ENCODE results near the gene ACER1.

Gene ACER1

DNA sequence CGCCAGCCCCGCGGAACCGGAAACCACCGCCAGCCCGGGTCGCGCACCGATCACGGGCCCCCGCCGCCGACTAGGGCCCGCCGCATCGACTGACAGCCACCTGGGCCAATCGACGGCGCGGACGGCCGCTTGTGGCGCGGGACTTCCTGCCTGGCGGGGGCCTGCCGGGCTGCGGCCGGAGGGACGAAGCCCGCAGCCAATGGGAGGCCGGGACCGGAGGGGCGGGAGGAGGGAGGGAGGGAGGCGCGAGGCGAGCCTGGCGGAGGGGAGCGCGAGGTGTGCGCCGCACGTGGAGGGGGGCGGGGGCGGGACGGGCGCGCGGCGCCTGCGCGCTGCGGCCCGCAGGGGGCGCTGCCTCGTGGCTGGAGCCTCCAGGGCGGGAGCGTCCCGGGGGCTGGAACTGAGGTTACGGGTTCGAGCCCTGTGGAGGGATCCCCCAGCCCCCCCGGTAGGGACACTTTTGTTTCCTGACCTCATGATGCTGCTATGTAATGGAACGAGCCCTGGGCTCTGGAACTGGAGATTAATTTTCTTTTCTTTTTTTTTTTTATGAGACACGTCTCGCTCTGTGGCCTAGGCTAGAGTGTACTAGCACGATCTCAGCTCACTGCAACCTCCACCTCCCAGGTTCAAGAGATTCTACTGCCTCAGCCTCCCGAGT, 53.4 kb downstream of the ACER1 start, which contains the start of gene MLLT1:
Gene MLLT1 (minus strand): TSS at position 45 of the 661 bp plus-strand sequence. CDS start 191 bp downstream, outside the sequence.
- Histone ChIP-seq H3K27me3 (ENCODE audit: control insufficient read depth, insufficient read depth, low read length) (no peaks in the 10 kb centered on the region), H3K36me3 (ENCODE audit: insufficient read depth, low read length) (peaks cover 15% of the 10 kb centered on the region), H3K9me3 (replicated peaks; ENCODE audit: low read length) (no peaks in the 10 kb centered on the region), H3K9ac (ENCODE audit: low read depth, low read length) (peak within 1 kb of the TSS; percentile 95), H3K4me3 (ENCODE audit: low read length) (peak within 1 kb of the TSS; percentile 94), H3K4me1 (ENCODE audit: control insufficient read depth, insufficient read depth, low read length) (peaks cover 39% of the 10 kb centered on the region), H3K4me2 (ENCODE audit: low read length) (peak within 1 kb of the TSS; percentile 100)

- H3K9ac ChIP-seq (ENCODE audit: low read depth, low read length) = peak overlapping the region; percentile 95
- H3K4me3 ChIP-seq (ENCODE audit: low read length) = peak overlapping the region; percentile 94
- peaks cover 44% of the 10 kb centered on the region for H3K4me1 ChIP-seq (ENCODE audit: control insufficient read depth, insufficient read depth, low read length)
- no peaks in the 10 kb centered on the region for H3K27me3 ChIP-seq (ENCODE audit: control insufficient read depth, insufficient read depth, low read length)
- H3K4me2 ChIP-seq (ENCODE audit: low read length) = peak overlapping the region; percentile 100
- no peaks in the 10 kb centered on the region for H3K9me3 ChIP-seq (replicated peaks; ENCODE audit: low read length)
- peaks cover 15% of the 10 kb centered on the region for H3K36me3 ChIP-seq (ENCODE audit: insufficient read depth, low read length)
These were observed 53.8 kb downstream of the ACER1 start for GRCh38 chr19:6279620-6279930.

DNA sequence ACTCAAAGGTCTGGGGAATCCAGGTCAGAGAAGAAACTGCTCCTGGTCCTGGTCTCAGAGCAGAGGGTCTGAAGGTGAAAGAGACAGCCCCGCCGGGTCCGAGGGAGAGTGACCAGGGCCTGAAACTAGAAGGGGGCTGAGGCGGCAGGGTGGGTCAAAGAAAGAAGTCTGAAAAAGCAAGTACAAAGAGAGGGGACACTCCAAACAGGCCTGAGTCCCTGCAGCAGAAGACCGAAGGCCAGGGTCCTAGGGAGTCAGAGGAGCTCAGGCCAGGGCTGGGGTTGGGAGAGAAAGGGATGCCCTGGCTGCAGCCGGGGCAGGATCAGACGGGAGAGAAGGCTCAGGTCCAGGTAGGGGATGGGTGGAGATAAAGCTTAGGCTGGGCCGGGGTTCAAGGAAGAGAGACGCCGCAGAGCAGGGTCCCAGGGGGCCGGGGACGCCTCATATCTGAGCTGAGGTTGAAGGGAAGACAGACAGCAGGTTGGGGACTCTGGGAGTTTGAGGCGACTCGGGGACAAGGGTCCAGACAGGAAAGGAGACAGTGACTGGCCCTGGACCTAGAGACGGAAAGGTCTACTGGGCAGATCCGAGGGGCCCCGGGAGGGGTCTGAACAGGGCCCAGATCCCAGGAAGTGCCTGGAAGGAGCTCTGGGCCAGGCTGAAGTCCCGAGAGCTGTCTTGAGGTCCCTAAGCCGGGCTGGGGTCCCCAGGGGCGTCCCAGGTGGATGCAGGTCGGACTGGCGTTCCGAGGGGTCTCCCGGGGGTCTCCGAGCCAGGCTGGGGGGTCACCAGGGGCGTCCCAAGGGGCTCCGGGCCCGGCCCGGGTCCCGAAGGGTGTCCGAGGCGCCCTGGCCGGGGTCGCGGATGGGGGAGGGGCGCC, 54.4 kb downstream of the ACER1 start:
- peaks cover 50% of the 10 kb centered on the region for H3K4me1 ChIP-seq (ENCODE audit: control insufficient read depth, insufficient read depth, low read length)

GRCh38 chr19:6278051-6278450, 55.4 kb downstream of the ACER1 start:
- peaks cover 15% of the 10 kb centered on the region for H3K36me3 ChIP-seq (ENCODE audit: insufficient read depth, low read length)
- peak overlapping the region; percentile 94 for H3K4me3 ChIP-seq (ENCODE audit: low read length)
- H3K9ac ChIP-seq (ENCODE audit: low read depth, low read length) = peak overlapping the region; percentile 95
- peak overlapping the region; percentile 100 for H3K4me2 ChIP-seq (ENCODE audit: low read length)
- H3K4me1 ChIP-seq (ENCODE audit: control insufficient read depth, insufficient read depth, low read length) = peaks cover 58% of the 10 kb centered on the region
- H3K27me3 ChIP-seq (ENCODE audit: control insufficient read depth, insufficient read depth, low read length) = no peaks in the 10 kb centered on the region
- no peaks in the 10 kb centered on the region for H3K9me3 ChIP-seq (replicated peaks; ENCODE audit: low read length)

More for the DNA sequence above, 54.4 kb downstream of the ACER1 start:
- H3K9ac ChIP-seq (ENCODE audit: low read depth, low read length) = peak overlapping the region; percentile 95
- H3K9me3 ChIP-seq (replicated peaks; ENCODE audit: low read length) = no peaks in the 10 kb centered on the region
- H3K4me2 ChIP-seq (ENCODE audit: low read length) = peak overlapping the region; percentile 100
- peaks cover 15% of the 10 kb centered on the region for H3K36me3 ChIP-seq (ENCODE audit: insufficient read depth, low read length)
- H3K4me3 ChIP-seq (ENCODE audit: low read length) = peak overlapping the region; percentile 94
- no peaks in the 10 kb centered on the region for H3K27me3 ChIP-seq (ENCODE audit: control insufficient read depth, insufficient read depth, low read length)

DNA sequence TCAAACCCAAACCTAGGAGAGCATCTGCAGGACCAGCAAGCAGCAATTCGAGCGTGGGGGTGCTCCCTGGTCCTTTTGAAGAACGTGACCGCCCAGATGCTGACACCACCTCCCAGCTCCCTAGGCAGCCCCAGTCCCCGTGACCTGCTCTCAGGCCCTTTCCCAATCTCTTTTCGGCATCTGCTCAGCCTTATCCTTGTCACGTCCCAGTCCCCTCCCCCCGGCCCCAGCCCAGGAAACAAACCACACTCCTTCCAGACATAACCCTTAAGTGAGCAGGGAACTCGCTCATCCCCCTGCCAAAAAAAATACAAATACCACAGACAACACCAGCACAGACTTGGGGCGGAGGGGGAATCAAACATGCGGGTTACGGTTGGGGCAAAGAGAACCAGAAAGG, 57.0 kb downstream of the ACER1 start:
- Histone ChIP-seq H3K4me3 (ENCODE audit: low read length) (peak overlapping the region; percentile 94), H3K9ac (ENCODE audit: low read depth, low read length) (peak overlapping the region; percentile 46), H3K9me3 (replicated peaks; ENCODE audit: low read length) (no peaks in the 10 kb centered on the region), H3K27me3 (ENCODE audit: control insufficient read depth, insufficient read depth, low read length) (no peaks in the 10 kb centered on the region), H3K4me2 (ENCODE audit: low read length) (peak overlapping the region; percentile 100), H3K4me1 (ENCODE audit: control insufficient read depth, insufficient read depth, low read length) (peaks cover 74% of the 10 kb centered on the region), H3K36me3 (ENCODE audit: insufficient read depth, low read length) (peaks cover 15% of the 10 kb centered on the region)

DNA sequence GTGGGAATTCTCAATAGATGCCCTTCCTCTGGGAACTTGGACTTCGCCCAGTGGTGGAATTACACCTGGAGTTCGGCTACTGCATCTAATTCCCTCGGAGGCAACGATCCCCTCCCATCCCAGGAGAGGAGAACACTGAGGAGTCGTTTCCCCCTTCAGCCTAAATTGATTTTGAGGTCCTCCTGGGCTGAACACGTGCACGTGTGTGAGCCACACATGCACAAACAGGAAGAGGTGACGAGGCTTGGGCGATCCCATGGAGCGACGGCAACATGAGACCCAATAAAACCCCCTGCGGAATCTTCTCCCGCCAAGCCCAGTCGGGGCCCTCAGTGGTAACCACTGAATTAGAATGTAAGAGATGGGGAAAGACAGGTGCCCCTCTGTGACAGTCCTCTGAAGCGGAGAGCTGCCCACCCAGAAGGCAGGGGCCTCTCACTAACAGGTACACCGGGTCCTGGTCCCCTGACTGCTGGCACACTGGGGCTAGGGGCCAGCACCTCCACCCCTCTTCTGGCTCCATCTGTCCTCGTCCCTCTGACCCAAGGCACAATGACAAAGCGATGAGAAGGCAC, 58.2 kb downstream of the ACER1 start:
- peak overlapping the region; percentile 71 for H3K9ac ChIP-seq (ENCODE audit: low read depth, low read length)

DNA sequence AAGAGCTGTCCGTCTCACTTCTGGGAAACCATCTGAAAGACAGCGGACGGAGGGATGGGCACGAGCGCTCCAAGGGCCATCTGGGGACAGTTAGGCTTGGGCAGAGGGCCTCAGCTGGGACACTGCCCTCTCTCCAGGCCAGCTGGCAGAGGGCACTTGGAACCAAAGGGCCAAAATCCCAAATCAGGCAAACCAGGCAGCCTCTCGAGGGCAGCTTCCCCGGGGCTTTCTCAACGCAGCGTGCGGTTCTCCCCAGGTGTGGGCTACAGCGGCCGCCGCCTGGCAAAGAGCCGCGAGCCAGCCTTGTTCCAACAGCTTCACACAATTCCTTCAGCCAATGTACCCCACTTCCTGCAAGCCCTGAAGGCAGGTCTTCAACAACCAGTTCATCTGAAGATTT, 58.7 kb downstream of the ACER1 start:
- H3K27me3 ChIP-seq (ENCODE audit: control insufficient read depth, insufficient read depth, low read length) = no peaks in the 10 kb centered on the region
- H3K36me3 ChIP-seq (ENCODE audit: insufficient read depth, low read length) = peaks cover 24% of the 10 kb centered on the region
- H3K4me3 ChIP-seq (ENCODE audit: low read length) = peak overlapping the region; percentile 55
- H3K9me3 ChIP-seq (replicated peaks; ENCODE audit: low read length) = no peaks in the 10 kb centered on the region
- H3K4me2 ChIP-seq (ENCODE audit: low read length) = peak overlapping the region; percentile 77
- peak overlapping the region; percentile 71 for H3K9ac ChIP-seq (ENCODE audit: low read depth, low read length)
- peaks cover 87% of the 10 kb centered on the region for H3K4me1 ChIP-seq (ENCODE audit: control insufficient read depth, insufficient read depth, low read length)

More for the DNA sequence above, 58.2 kb downstream of the ACER1 start:
- Histone ChIP-seq H3K9me3 (replicated peaks; ENCODE audit: low read length) (no peaks in the 10 kb centered on the region), H3K4me1 (ENCODE audit: control insufficient read depth, insufficient read depth, low read length) (peaks cover 86% of the 10 kb centered on the region), H3K4me2 (ENCODE audit: low read length) (peak overlapping the region; percentile 77), H3K27me3 (ENCODE audit: control insufficient read depth, insufficient read depth, low read length) (no peaks in the 10 kb centered on the region), H3K4me3 (ENCODE audit: low read length) (no peak overlapping the region), H3K36me3 (ENCODE audit: insufficient read depth, low read length) (peaks cover 19% of the 10 kb centered on the region)

GRCh38 chr19:6273701-6274601, 59.5 kb downstream of the ACER1 start:
- H3K27me3 ChIP-seq (ENCODE audit: control insufficient read depth, insufficient read depth, low read length) = no peaks in the 10 kb centered on the region
- peaks cover 87% of the 10 kb centered on the region for H3K4me1 ChIP-seq (ENCODE audit: control insufficient read depth, insufficient read depth, low read length)
- H3K36me3 ChIP-seq (ENCODE audit: insufficient read depth, low read length) = peaks cover 32% of the 10 kb centered on the region
- peak overlapping the region; percentile 55 for H3K4me3 ChIP-seq (ENCODE audit: low read length)
- H3K9ac ChIP-seq (ENCODE audit: low read depth, low read length) = peak overlapping the region; percentile 75
- no peaks in the 10 kb centered on the region for H3K9me3 ChIP-seq (replicated peaks; ENCODE audit: low read length)
- peak overlapping the region; percentile 77 for H3K4me2 ChIP-seq (ENCODE audit: low read length)

DNA sequence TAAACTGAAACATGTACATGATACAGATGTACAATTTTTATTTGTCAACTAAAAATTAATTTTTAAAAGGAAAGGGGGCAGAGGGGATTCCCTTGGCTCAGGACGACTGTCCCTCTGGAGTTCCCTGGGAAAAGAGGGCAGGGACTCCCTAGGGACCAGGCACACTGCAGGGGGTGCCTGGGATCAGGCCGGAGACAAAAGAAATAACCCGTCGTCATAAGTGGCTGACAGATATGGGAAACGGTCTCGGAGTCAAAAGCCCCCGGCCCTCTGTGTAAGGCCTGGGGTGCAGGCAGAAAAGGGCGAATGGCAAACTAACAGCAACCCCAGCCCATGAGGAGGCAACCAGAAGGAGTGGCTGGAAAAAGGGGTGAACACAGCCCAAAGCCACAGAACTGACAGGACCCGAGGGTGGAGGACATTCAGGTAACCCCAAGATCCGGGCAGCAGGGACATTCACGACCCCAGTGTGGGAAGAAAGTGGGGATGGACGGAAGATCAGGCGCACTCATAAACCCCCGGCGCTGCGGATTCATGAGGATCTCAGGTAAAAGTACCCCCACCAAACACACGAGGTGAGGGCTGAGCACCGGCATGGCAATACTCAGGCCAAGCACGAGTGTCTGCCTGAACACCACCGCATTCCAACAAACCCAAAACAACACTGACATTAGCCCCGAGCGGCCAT, 60.4 kb downstream of the ACER1 start:
- peak overlapping the region; percentile 55 for H3K4me3 ChIP-seq (ENCODE audit: low read length)
- peaks cover 38% of the 10 kb centered on the region for H3K36me3 ChIP-seq (ENCODE audit: insufficient read depth, low read length)
- peak overlapping the region; percentile 77 for H3K4me2 ChIP-seq (ENCODE audit: low read length)
- H3K4me1 ChIP-seq (ENCODE audit: control insufficient read depth, insufficient read depth, low read length) = peaks cover 78% of the 10 kb centered on the region
- peak overlapping the region; percentile 75 for H3K9ac ChIP-seq (ENCODE audit: low read depth, low read length)
- no peaks in the 10 kb centered on the region for H3K9me3 ChIP-seq (replicated peaks; ENCODE audit: low read length)
- H3K27me3 ChIP-seq (ENCODE audit: control insufficient read depth, insufficient read depth, low read length) = no peaks in the 10 kb centered on the region

DNA sequence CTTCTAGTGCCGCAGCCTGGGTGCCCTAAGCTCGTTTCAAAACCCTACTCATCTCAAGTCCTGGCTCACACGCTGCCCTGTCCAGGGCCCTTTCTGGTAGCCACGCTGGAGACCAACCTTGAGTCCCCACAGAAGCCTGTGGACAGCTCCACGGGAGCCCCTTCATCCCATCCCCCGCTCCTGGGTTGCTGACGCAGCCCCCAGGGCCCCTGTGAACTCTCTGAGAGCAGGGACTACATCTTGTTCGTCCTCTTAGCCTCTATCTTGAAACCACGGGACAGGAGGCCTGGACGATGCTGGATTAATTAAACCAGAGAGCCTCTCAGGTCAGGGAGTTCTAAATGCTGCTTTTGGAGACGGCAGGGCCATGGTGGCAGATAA, 61.0 kb downstream of the ACER1 start:
- Histone ChIP-seq H3K4me1 (ENCODE audit: control insufficient read depth, insufficient read depth, low read length) (peaks cover 71% of the 10 kb centered on the region), H3K9me3 (replicated peaks; ENCODE audit: low read length) (no peaks in the 10 kb centered on the region), H3K36me3 (ENCODE audit: insufficient read depth, low read length) (peaks cover 38% of the 10 kb centered on the region), H3K4me3 (ENCODE audit: low read length) (peak overlapping the region; percentile 52), H3K9ac (ENCODE audit: low read depth, low read length) (peak overlapping the region; percentile 75), H3K4me2 (ENCODE audit: low read length) (peak overlapping the region; percentile 77), H3K27me3 (ENCODE audit: control insufficient read depth, insufficient read depth, low read length) (no peaks in the 10 kb centered on the region)

All from skeletal muscle satellite cell (primary cell).